HG02763 (cell line): Measurements from ENCODE around the gene DDIT4L.
"Not testable (repeated sequence)": the region's sequence is repeated elsewhere in the genome, so short reads cannot be mapped to it uniquely, and the experiment has no call there.

Experiments used
- ATAC-seq: cut with Tn5 transposase; IDR thresholded peaks from one replicate; pipeline ENCODE4 v1.9.1; 2021; ENCODE audit warnings: mild to moderate bottlenecking, moderate library complexity; ENCODE audit not compliant: unreplicated experiment

The DDIT4L gene, protein sequence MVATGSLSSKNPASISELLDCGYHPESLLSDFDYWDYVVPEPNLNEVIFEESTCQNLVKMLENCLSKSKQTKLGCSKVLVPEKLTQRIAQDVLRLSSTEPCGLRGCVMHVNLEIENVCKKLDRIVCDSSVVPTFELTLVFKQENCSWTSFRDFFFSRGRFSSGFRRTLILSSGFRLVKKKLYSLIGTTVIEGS

DNA sequence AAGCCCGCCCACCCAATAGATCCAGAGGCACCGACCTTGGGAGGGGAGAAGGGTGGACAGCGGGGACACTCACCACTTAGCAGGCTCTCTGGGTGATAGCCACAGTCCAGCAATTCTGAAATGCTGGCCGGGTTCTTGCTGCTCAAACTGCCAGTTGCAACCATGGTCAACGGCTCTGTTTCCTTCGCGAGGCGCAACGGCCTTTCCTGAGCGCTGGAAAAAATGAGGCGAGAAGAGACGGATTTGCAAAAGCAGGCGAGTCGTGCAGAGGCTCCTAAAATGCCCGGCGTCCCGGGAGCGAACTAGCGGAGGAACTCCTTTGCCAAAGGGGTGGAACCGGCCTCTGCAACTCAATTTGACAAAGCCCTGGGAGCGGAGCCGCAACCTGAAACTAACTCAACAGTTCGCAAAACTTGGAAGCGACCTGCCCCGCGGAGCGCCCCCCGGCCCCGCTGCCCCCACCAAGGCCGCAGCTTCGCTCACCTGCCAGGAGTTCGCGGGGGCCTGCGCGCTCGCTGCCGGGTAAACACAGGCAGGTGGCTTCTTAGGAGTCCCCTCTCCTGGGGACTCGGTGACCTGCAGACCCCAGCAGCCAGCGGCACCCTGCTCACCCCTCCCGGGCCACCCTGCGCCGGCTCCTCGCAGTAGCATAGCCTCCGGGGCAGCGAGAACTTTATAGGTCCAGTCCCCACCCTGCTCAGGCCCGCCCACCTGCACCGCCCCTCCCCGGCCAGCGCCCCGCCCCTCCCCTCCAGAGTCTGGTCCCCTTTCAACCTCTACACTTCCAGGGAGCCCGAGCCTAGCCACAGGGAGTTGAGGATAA, at the start of gene DDIT4L:
TSS of gene DDIT4L (minus strand) at position 649 of the 823 bp plus-strand sequence. CDS start at position 164, 485 bp downstream.
- no peak for ATAC-seq

DNA sequence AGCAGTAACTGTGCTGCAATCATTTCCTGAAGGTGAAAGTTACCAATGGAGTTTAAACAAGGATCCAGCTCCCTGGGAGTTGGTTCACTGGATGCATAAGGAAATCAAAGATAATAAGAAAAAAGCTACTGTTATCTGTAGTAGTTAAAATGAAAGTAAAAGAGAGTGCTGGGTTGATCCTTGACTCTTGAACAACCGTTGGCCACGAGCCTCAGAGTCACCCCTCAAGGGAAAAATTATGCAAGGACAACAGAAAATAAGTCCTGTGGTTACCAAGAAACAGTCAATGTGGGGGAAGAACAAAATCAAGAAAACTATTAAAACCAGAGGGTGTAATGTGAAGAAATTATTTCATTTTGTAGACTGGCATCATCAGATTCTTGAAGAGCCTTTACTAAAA, 49.7 kb upstream of the DDIT4L start:
- no peak for ATAC-seq

DNA sequence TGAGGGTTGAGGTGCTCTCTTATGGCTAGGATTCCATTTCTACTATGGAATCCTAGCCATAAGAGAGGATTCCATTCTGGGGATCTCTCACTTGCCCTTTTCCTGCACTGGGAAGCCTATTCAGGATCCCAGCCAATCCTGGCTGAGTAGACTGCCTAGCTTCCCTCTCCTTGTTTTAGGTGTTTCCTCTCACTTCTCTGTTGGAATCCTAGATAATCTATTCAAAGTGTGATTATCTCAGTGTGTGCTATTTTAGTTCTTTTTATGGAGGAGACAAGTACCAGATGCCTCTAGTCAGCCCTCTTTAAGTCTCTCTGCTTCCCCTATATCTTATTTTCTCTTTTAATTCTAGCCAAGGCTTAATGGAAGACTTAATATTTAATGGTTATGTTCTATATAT, 34.5 kb upstream of the DDIT4L start:
- ATAC-seq = no peak

DNA sequence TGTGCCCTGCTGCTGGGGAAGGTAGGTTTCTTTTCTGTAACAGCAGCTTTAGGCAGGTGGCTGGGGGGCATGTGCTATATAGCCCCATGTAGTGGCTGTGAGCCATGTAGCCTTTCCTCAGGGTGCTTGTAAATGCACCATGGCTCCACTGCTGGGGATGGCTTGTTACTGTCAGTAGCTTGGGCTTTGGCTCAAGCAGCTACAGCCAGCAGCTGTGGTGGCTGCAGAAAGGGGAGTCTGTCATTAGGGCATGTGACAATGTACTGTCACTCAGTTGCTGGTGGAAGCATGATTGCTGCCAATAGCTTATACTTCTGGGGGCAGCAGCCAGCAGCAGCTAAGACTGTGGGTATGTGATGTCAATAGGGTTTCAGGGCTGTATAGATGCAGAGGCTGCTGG, 33.9 kb upstream of the DDIT4L start:
- no peak for ATAC-seq

DNA sequence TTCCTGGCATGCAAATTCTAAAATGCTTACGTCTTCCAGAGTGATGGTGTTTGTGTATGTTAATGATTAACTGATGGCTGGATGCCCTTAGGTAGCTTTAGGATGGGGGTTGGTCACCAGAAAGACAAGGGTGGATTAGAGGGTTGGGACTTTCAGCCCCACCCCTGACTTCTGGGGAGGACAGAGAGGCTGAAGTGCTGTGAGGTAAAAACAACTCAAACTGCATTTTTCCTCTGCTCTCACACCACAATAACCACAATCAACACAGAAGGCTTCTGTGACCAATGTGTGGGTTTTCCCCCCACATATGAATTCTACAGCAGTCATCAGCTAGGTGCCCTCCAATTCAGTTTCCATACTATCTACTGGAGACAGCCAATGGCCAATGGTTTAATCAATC, 18.7 kb upstream of the DDIT4L start:
- peak; percentile 97 for ATAC-seq

DNA sequence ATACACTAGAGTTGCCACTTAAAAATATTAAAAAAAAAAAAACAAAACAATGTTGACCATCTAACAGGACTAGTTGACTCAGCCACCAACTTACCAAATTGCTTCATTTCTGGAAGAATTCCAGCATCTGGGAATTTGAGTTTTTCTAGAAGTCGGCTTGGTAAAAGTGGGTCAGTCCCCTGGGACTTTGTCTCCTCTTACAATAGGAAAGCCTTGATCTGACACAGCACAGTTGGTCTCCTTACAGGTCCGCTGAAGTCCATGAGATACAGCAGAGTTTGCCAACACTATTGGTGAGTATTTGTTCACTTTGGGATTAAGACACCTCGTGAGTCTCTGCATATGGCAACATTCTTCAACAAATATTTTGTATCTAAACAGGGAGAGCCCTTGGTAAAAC, 18.2 kb upstream of the DDIT4L start:
- ATAC-seq = peak; percentile 4

DNA sequence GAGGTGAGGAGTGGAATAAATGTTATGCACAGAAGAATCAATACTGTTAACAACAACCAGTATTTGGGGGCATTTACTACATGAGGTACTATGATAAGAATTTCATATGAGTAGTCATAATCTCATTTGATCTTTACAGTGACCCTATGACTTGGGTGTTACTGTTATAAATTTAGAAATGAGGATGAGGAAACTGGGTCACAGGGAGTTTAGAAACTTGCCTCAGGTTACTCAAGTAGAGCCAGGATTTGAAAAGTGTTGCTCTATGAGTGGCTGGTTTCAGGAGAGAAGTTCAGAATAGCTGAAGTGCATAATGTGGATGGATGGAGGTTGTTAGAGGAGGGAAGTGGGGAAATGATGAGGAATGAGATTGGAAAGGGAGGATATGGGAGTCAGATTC, 16.6 kb upstream of the DDIT4L start:
- no peak for ATAC-seq

DNA sequence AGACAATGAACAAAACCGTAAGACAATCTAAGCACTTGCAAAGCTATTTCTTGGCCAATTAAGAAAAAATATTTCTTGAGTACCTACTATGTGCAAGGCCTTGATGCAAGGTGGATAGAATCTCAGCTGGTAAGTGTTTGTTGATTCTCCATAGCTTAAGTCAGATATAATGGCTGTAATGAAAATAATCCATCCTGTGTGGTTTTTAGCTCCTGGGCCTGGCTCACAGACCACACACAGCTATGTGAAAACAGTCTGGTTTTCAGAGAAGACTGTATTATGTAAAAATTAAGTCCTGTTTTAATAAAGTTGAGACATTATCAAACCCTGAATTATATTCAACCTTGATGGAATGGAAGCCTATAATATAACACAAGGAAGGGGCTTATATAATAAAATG, 7.8 kb upstream of the DDIT4L start:
- no peak for ATAC-seq

DNA sequence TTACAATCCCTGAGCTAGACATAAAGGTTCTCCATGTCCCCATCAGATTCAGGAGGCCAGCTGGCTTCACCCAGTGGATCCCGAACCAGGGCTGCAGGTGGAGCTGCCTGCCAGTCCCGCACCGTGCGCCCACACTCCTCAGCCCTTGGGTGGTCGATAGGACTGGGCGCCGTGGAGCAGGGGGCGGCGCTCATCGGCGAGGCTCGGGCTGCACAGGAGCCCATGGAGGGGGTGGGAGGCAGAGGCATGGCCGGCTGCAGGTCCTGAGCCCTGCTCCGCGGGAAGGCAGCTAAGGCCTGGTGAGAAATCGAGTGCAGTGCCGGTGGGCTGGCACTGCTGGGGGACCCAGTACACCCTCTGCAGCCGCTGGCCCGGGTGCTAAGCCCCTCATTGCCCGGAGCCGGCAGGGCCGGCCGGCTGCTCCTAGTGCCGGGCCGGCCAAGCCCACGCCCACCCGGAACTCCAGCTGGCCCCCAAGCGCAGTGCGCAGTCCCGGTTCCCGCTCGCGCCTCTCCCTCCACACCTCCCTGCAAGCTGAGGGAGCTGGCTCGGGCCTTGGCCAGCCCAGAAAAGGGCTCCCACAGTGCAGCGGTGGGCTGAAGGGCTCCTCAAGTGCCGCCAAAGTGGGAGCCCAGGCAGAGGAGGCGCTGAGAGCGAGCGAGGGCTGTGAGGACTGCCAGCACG, 6.3 kb upstream of the DDIT4L start:
- not testable (repeated sequence) for ATAC-seq

DNA sequence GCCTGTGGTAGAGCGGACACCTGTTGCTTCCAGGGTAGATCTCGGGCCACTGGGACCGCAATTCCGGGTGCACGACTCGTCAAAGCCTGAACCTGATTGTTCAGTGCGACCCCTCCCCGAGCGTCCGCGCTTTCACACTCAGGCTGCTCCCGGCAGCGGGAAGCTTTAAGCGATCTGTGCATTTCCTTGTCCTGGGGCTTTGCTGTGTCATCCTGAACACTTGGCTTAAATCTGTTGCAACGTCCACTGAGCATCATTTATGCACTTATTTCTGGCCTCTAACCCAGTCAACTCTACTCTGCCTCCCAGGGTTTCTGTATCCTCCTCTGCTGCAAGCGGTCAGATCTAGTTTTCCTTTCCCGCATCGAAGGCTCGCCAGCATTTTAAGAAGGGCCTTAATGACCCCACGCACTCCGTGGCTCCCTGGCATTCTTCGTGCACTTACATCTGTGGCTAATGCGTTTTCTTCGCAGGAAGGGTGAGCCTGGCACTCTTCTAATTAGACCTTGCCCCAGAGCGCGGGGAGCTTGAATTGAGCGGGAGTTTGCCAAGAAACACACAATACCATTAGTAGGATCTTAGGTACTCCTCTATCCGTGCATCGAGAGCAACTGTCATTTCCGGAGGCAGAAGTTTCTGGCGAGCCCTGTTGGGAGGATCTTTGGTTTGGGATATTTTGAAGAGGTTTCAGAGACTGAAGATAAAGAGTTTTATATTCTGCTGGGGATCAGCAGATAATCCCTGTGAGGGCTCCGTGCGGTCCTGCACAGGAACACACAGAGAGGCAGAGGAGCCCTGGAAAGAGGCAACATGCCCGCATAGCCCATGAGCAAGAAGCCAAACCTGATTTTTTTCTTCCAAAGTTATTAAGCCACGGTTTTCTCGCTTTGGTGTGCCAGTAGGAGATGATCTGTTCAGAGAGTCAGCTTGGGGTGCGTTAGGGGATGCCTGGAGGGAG, 654 bp upstream of the DDIT4L start:
- no peak for ATAC-seq

DNA sequence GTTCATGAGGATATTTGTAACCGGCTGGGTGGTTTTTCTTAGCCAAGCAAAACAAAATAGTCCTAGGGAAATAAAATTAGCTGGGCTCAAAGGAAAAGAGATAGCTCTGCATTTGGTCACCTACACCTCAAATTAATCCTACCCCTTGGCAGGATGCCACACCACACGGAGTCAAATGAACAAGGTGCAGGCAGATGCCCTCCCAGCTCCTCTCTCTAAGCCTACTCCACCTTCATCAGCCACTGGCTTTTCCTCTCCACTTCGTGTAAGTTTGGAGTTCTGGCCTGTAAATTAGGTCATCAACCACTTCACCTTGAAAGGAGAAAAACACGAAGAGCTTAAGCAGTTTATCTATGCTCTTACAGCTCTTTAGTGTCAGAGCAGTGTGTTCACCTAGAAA, 1.4 kb downstream of the DDIT4L start:
- no peak for ATAC-seq

DNA sequence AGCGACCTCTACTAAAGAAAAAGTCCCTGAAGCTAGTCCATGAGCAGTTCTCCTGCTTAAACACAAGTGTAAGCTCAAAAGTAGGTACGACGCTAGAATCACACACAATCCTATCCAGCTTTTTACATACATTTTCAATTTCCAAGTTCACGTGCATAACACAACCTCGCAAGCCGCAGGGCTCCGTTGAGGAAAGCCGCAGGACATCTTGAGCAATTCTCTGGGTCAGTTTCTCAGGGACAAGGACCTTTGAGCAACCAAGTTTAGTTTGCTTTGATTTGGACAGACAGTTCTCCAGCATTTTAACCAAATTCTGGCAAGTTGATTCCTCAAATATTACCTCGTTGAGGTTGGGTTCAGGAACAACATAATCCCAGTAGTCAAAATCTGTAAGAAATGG, 2.5 kb downstream of the DDIT4L start:
- ATAC-seq = no peak

DNA sequence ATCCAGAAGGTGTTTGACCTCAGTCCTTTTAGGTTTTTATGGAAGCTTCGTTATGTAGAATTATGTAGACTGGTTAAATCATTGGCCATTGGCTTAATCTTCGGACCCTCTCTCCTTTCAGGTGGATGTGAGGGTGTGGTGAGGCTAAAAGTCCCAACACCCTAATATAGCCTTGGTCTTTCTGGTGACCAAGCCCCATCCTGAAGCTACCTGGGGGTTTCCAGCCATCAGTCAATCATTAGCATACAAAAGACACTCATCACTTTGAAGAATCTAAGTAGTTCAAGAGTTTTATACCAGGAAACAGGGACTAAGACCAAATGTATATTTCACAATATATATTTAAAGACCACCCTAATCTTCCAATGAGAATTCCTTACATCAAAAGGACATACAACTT, 5.5 kb downstream of the DDIT4L start:
- no peak for ATAC-seq

DNA sequence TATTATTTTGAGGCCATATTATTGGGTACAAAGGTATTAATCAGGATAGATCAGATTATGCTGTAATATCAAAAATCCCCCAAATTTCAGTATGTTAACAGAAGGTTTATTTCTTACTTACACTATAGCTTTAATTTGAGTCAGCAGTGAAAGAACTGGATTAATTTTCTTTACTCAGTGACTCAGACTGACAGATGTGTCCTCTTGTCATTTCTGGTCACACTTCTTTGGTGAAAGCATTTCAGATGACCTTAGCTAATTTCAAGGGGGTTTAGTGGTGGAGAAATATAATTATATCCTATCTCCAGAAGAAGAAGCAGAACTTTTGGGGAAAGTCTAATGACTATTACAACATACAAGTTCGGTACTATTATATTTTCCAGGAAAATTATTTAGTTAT, 12.4 kb downstream of the DDIT4L start:
- ATAC-seq = no peak

DNA sequence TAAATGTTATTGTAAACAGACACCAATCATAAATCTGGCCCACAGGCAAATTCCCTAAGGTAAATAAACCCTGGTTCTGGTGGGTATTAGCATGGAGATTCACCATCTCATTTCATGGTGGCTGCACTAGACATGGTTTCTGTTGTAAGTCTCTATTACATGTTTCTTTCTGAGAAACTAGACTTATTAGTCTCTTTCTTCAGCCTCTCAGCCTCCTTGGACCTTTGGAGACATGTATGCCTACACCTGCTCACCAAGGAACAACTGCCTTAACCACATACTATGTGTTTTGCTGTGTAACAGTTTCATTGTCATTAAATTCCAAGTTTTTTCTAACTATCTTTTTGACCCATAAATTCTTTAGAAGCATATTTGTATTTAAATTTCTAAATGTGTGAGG, 13.1 kb downstream of the DDIT4L start:
- ATAC-seq = no peak

DNA sequence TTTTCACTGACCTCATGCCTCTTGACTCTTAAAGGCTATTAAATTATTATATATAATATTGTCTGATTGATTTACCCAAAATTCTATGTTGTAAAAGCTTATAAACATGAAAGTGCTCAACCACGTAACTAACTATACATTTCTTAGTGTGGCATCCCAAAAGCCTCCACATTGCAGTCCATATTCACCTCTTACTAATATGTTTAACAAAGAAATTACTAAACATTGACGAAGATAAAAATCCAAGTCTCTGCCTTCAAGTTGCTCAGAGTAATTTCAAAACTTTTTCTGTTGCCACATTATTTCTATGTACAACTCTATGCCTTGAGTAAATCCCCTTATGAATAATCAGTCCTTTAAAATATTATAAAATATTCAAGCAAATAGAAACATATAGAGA, 14.4 kb downstream of the DDIT4L start:
- no peak for ATAC-seq

DNA sequence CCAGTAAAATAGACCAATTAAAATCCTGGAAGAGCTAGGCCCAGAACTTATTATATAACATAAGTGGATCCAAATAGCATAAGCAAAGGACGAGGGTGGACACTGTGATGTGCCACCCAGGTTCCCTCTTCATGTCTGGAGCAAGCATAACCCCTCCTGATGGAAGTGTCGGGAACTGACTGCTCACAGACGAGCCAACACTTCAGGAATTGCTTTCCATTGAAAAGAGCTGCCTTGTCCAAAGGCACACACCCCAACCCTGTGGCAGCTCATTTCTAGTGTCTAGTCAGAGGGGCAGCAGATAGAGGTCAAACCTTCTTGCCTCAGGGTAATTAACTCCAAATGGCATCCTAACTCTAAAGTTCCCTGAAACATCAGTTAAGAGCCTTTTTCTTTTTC, 15.3 kb downstream of the DDIT4L start:
- ATAC-seq = no peak

DNA sequence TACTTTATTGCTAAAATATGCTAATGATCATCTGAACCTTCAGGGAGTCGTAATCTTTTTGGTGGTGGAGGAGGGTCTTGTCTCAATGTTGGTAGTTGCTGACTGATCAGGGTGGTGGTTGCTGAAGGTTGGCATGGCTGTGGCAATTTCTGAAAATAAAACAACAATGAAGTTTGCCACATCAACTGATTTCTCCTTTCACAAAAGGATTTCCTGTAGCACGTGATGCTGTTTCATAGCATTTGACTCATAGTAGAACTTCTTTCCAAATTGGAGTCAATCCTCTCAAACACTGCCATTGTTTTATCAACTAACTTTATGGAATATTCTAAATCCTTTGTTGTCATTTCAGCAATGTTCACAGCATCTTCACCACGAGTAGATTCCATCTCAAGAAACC, 19.3 kb downstream of the DDIT4L start:
- ATAC-seq = no peak

DNA sequence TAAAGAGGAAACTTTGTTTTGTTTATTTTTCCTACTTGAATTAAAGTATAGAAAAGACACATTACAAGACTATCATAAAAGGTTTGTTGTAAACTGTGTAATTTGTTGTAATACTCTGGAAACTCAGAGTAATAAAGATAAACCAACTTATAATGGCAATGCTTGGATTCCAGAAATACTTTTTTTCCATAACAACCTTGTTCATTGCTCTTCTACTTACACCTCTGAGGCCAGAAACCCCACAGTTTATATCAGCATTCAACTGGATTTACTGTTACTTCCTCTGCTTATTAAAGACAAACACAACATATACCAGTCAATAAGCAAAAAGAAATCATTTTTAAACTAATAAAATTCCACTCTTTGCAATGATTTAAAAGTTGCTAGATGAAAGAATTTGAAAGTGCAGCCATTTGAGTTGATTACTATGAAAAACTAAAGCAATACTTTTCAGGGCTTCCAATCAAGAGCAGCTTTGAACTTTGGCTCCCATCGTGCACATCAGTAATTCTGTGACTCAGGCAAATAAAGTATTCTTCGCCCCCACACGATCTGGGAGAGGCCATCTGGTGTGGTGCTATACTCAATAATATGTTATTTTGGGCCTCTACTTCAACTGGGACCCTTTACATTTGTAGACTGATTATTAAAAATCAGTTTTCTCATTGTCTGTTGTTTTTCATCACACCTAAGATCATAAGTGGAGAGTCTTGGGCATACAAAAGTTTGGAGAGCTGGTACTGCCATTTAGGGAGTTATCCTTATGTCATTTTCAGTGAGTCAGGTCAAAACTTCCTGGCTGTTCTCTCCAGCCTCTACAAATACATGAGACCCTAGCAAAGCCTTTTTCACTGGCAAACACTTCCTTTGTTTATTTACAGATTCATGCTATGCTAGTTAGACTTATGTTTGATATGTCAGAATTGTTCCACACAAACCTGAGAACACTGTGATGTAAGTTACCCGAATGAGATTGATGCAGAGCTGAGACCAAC, 20.5 kb downstream of the DDIT4L start:
- no peak for ATAC-seq

DNA sequence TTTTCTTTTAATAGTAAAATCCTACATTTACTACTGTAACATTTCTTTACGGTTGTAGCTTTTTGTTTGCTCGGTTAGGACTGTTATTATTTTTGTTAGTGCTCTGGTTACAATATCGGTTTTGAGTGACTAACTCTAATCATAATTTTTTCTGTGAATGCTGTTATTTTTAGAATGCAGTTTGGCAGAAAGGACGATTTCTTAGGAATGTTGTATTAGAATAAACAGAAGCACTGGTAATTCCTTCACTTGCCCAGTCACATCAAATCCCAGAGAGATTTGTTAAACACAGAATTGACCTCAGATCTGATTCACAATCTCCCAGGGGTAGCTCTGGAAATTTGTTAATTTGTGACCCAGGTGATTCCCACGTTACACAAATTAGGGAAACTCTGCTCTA, 21.7 kb downstream of the DDIT4L start:
- ATAC-seq = no peak
